Airway epithelial cell (primary cell): ENCODE data around the gene CATSPER4. TPM values are rescaled to one million over a fixed set of nuclear protein-coding genes. Genes with fewer than 3 reads are reported as not detected.

ENCODE experiments used
- total RNA-seq: library from RNA; depleted of rRNA; stranded (reverse); fragments of >200 nt; gene quantifications from 2 replicates; pipeline ENCODE4 v1.2.3, GENCODE V29; 2015

The CATSPER4 gene
- total RNA-seq = not detected in 2 replicates

GRCh38 chr1:26190373-26190987 lies at the start of gene CATSPER4:
Gene CATSPER4 (plus strand): TSS chr1:26190602. CDS start chr1:26190628, 26 bp downstream.

DNA sequence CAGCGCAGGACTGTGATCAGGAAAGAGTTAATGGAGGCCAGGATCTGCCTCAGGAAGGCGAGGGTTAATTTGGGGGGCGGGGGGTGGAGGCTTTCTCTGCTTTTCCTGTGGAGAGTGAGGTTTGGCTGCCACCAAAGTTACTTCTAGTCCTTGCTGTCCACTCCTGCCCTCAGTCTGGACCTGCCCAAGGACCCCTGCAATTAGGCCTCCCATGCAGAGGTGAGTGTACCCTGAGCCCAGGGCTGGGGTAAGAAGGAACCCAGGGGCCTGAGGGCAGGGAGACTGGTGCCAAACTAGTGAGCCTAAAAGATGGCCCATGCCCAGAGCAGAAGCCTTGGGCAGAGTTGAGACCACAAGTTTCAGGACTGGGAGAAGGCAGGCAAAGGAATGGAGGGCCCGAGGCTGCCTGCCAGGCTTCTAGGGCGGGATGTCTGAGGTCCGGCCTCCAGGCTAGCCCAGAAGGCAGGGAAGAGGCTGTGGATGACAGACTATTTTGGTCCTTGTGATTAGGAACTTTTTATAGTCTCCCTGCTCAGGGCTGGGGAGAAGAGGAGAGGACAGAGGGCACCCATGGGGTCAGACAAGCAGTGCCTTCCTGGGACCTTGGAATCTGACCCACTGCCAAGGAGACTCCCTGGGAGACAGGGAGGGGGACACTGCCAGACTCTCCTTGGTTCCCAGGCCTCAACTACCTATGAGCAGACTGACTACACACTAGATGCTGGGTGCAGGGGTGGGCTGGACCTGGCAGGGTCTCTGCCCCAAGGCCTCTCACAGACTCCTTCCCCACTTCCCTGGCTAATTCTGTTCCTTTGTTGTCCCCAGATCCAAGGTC lies 31.3 kb upstream of the CATSPER4 start, which contains the start of gene FAM110D:
Gene FAM110D (plus strand): TSS at position 172 of the 835 bp plus-strand sequence. CDS start 2,213 bp downstream, outside the sequence.

GRCh38 chr1:26168410-26169197 lies 21.8 kb upstream of the CATSPER4 start, which contains the start of gene C1orf232:
Gene C1orf232 (minus strand): TSS chr1:26168963. CDS start chr1:26168499, 464 bp downstream.

DNA sequence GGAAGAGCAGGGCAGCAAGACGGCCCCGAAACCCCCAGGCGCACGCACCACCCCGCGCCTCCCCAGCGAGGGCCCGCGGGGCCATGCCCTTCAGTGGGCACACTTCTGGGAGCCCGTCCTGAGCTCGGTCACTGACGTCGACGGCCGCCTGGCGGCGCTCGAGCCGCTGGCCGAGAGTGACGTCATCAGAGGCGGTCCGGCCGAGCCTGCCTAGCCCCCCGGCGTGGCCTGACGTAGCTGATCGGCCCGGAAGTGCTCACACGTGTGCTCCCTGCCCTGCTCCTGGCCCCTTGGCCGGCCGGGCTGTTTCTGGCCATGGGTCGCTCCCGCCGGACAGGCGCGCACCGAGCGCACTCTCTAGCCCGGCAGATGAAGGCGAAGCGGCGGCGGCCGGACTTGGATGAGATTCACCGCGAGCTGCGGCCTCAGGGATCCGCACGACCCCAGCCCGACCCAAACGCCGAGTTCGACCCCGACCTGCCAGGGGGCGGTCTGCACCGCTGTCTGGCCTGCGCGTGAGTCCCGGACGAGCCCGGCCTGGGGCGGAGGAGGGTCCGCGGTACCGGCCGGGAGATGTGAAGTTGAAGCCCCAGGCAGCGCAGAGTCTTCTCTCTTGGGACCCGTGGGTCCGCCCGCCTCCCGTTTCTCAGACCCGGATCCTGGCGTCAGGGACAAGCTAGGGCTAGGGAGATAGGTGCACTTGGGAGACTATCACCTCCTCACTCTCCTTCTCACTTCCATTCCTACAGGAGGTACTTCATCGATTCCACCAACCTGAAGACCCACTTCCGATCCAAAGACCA lies 20.5 kb upstream of the CATSPER4 start, which contains the start of gene ZNF593:
Gene ZNF593 (plus strand): TSS at position 240 of the 803 bp plus-strand sequence. CDS start 76 bp downstream, at position 316.

GRCh38 chr1:26171084-26172072 lies 19.0 kb upstream of the CATSPER4 start, which contains the start of gene ZNF593OS:
Gene ZNF593OS (minus strand): TSS chr1:26171832. CDS start chr1:26171661, 171 bp downstream.

DNA sequence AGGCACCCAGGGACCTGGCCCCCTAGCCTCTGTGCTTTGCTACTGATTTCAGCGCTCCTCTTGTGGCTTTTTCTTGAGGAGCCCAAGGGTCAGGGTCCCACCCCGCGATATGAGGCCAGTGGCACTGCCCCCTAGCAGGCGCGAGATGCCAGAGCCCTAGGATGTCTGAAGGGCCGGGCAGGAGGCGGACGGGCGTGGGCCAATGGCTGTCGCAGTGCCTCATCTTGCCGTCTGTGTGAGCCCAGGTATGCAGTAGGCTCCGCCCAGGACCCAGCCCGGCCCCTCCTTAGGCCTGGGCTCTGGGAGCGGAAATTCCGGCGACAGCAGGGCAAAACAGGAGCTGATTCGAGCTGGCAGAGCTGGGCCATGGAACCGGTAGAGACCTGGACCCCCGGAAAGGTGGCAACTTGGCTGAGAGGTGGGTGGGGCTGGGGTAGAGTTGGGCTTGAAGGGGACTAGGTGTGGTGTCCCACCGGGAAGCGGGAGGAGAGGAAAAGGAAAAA lies 13.2 kb upstream of the CATSPER4 start, which contains the start of gene CNKSR1:
Gene CNKSR1 (plus strand): TSS at position 310 of the 503 bp plus-strand sequence. CDS start 57 bp downstream, at position 367.

DNA sequence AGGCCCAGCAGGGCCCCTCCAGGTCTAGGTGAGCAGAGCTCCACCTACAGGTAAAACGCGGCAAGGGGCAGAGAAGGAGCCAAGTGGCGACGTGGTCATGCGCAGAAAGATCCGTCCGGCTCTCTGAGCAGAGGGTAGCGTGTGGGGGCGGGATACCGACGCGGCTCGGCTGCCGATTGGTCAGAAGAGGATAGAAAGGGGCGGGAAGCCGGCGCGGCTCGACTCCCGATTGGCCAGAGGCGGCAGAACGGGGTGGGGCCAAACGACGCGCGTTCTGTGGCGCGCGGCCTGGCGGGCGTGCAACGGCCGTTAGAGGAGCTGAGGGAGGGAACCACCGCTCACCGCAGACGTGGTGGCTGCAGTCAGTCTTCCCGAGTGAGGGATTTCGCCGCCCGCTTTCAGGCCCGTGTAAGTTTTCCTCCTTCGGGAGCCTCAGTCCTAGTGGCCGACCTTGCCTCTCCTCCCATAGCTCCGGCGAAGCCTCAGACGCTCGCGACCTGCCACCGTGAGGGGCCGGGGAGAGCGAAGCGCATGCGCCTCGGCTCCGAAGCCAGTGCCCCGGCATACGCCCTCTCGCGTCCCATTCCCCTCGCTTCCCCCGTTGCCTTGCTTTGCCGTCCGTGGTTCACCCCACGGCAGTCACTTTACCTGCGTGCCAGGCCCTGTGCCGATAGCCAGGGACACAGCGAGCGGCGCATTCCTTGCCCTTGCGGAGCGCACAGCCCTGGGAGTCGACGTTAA lies 43.7 kb downstream of the CATSPER4 start, which contains the start of gene CEP85:
Gene CEP85 (plus strand): TSS at position 298 of the 741 bp plus-strand sequence. CDS start 5,584 bp downstream, outside the sequence.

Other genes with a start within 250 kb of the CATSPER4 start
- 12.0 and 12.6 TPM in 2 replicates for gene PAFAH2, start 192.5 kb upstream of the CATSPER4 start, total RNA-seq
- gene EXTL1, start 168.8 kb upstream of the CATSPER4 start, total RNA-seq = not detected in 2 replicates
- not detected in 2 replicates for gene SLC30A2, start 144.5 kb upstream of the CATSPER4 start, total RNA-seq
- not detected in 2 replicates for gene TRIM63, start 123.0 kb upstream of the CATSPER4 start, total RNA-seq
- gene PDIK1L, start 78.8 kb upstream of the CATSPER4 start, total RNA-seq = 4.2 and 4.4 TPM in 2 replicates
- gene FAM110D, start 31.5 kb upstream of the CATSPER4 start, total RNA-seq = not detected in 2 replicates
- gene C1orf232, start 21.6 kb upstream of the CATSPER4 start, total RNA-seq = not detected in 2 replicates
- gene ZNF593, start 20.7 kb upstream of the CATSPER4 start, total RNA-seq = 41.9 and 54.0 TPM in 2 replicates
- not detected in 2 replicates for gene ZNF593OS, start 18.8 kb upstream of the CATSPER4 start, total RNA-seq
- 16.8 and 31.6 TPM in 2 replicates for gene CNKSR1, start 13.1 kb upstream of the CATSPER4 start, total RNA-seq
- 8.2 and 13.9 TPM in 2 replicates for gene CEP85, start 43.6 kb downstream of the CATSPER4 start, total RNA-seq
- gene SH3BGRL3, start 89.5 kb downstream of the CATSPER4 start, total RNA-seq = 292 and 328 TPM in 2 replicates
- gene UBXN11, start 116.0 kb downstream of the CATSPER4 start, total RNA-seq = 0.93 and 4.8 TPM in 2 replicates
- gene CD52, start 127.4 kb downstream of the CATSPER4 start, total RNA-seq = not detected in 2 replicates
- 72.4 and 99.7 TPM in 2 replicates for gene CRYBG2, start 163.5 kb downstream of the CATSPER4 start, total RNA-seq
- not detected in 2 replicates for gene ZNF683, start 182.1 kb downstream of the CATSPER4 start, total RNA-seq
- not detected in 2 replicates for gene LIN28A, start 220.2 kb downstream of the CATSPER4 start, total RNA-seq
- gene DHDDS, start 241.7 kb downstream of the CATSPER4 start, total RNA-seq = 39.3 and 43.5 TPM in 2 replicates